Measurements from ENCODE around the gene PKD1.

GRCh38 chr16:2179576-2179975 is 43.9 kb upstream of the PKD1 start:
- TF ChIP-seq FOXM1 (IDR thresholded peaks at IDR 0.05; ENCODE audit: borderline replicate concordance) (no peak), CTBP1 (IDR thresholded peaks at IDR 0.05; ENCODE audit: borderline replicate concordance) (no peak), TARDBP (IDR thresholded peaks at IDR 0.05) (no peak), SP1 (IDR thresholded peaks at IDR 0.05) (no peak), ELF4 (IDR thresholded peaks at IDR 0.05) (no peak), ZNF384 (IDR thresholded peaks at IDR 0.05) (no peak), NFRKB (IDR thresholded peaks at IDR 0.05) (no peak), FOXK2 (IDR thresholded peaks at IDR 0.05) (no peak), FOXA1 (IDR thresholded peaks at IDR 0.05) (no peak), HDGF (IDR thresholded peaks at IDR 0.05; ENCODE audit: borderline replicate concordance) (no peak), BHLHE40 (IDR thresholded peaks at IDR 0.05; ENCODE audit: borderline replicate concordance) (no peak), L3MBTL2 (conservative IDR thresholded peaks at IDR 0.05) (no peak), SUZ12 (IDR thresholded peaks at IDR 0.05) (no peak), PKNOX1 (IDR thresholded peaks at IDR 0.05) (no peak)
